GDM1 (cell line): Measurements from ENCODE around the gene CSF2.
"Not testable (repeated sequence)": the region's sequence is repeated elsewhere in the genome, so short reads cannot be mapped to it uniquely, and the experiment has no call there.

ENCODE experiments used
- DNase-seq: peaks from one replicate; lab custom pipeline; 2025; lab: John Stamatoyannopoulos, UW

Gene CSF2

GRCh38 chr5:132090107-132090506 is 16.5 kb downstream of the CSF2 start:
- DNase-seq: no peak

DNA sequence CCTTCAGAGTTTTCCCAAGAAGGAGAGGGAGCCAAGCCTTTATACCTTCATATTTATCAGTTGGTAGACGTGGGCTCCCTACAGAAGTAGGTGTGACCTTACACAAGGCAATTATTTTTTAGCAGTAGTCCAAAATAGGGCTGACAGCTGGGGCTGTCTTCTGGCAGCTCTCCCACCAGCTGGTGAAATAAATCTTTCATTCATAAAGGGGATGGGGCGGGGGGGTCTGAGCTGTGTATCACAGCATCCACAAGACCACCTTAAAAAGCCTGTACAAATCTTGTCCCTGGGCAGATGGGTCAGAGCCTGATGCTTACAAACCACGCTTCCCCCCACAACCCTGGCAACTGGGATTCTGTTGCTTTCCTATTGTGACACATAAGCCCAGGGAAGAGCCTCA is 19.7 kb downstream of the CSF2 start:
- no peak for DNase-seq

- DNase-seq: no peak
Measured at GRCh38 chr5:132094393-132095076, 20.9 kb downstream of the CSF2 start.

DNA sequence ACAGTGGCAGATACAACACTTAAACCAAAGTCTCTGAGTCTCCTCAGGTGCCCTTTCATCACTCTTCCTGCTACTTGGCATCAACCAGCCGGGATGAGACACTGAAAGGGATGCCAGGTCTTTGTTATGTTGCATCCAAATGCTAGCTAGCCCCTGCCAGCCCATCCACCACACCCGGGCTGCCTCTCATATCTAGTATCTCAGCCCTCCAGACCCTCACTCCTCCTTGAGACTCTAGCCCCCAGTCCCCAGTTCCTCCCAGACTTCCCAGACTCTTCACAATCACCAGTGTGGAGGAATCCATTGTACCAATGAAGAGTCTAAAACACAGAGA is 21.5 kb downstream of the CSF2 start:
- no peak for DNase-seq

DNA sequence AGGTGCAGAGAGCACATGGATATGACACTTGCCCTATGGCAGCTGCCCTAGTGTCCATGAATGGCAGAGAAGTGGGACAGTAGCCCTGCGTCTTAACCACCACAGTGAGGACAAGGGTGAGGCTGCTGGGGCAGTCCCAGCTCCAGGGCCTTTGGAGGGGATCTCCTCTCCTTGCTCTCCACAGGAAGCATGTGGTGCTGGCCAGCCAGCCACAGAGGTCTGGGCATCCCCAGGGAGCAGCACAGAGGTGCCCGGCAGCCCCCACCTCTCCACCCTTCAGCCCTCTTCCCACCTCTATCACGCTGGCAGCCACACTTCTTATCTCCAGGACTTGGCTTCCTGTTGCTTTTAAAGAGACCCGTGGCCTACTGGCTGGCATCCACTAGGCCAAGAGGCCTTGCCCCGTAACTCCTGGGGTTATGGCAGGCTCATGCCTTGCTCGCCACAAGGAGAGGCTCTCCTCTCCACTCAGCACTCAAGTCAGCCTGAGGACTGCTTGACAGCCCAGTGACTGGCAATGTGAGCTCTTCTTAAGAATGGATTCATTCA is 21.9 kb downstream of the CSF2 start:
- peak; percentile 38 for DNase-seq

GRCh38 chr5:132096904-132097303 is 23.3 kb downstream of the CSF2 start:
- DNase-seq: no peak

- peak; percentile 35 for DNase-seq
Measured at GRCh38 chr5:132098151-132098594, 24.6 kb downstream of the CSF2 start.

DNA sequence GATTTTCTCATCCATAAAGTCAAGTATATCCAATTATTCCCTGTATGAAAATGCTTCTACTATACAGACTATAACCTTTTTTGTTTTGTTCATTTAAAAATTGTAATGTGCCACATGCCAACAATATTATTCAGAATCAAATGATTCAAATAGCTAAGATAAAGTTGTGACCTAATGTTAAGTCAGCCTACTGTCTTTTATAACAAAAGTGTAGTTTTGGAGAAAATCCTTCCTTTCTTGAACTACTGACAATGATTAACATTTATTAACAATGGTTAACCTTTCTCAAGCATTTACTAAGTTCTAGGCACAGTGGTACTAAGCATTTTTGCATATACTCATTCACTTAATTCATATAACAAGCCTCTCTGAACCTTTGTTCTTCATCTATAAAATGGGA is 25.0 kb downstream of the CSF2 start:
- no peak for DNase-seq

DNA sequence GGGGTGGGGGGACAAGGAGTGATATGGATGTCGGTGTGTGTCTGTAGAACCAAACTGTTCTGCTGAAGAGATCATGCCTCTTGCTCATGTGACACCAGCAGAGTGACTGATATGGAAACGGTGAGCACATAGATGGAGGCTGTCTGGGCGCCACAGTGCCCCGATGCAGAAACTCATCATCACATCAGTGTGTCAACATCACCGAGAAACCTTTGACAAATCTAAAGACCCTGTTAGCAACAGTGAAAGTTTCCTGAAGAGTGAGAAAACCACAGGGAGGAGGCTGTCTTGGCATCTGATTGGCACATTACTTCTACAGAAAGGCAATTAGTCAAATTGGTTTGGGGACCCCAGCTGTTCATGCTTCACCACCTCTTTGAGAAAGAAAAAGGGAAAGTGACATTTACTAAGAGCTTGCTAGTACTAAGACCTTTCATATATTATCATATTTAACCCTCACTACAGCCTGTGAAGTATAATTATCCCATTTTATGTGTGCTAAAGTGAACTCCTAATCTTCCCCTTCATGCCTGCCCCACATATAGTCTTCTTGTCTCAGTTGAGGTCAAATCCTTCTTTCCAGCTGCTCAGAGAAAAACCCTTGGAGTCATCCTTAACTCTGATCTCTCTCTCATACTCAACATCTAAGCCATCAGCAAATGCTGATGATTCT is 25.6 kb downstream of the CSF2 start:
- DNase-seq: no peak

DNA sequence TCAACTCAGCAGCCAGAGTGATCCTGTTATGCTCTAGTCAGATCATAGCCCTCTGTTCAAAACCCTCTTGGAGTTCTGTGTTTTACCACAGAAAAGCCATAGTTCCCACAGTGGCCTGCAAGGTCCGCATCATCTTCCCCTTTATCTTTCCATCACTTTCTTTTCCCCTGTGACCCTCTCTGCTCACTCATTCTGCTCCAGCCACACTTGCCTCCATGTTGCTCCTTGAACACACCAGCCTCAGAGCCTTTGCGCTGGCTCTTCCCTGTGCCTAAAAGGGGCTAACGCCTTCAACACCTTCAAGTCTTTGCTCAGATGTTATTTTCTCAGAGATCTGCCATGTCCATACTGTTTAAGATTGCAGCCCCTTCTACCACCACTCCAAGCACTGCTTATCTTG is 26.3 kb downstream of the CSF2 start:
- no peak for DNase-seq

DNA sequence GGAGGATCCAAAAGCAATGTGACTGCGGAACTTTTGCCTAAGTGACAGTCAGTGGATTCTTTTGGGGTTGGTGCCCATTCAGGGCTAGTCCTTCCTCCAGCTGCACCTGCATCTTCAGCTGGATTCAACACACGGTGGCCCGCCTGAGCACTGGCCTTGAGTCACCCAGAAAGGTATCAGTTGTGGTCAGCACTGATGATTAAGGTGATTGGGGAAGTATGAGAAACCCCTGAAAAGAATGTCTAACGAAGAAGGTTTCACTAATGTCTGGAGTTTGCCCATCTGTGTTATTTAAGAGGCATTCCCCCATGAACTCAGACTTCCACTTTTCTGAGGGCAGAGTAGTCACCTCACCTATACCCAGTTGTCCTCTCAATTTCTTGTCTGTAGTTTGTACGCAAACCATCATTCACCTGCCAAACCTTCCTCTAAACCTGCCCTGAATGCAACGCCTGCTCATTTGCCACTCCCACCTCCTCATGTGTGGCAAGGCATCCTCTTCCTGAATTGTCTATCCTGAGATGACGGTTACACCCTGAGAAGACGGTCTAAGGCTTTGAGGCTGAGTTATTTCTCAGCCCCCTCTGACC is 27.2 kb downstream of the CSF2 start:
- DNase-seq: no peak

- no peak for DNase-seq
Measured at GRCh38 chr5:132101385-132101880, 27.8 kb downstream of the CSF2 start.

GRCh38 chr5:132102101-132102701 is 28.6 kb downstream of the CSF2 start:
- DNase-seq: no peak

DNA sequence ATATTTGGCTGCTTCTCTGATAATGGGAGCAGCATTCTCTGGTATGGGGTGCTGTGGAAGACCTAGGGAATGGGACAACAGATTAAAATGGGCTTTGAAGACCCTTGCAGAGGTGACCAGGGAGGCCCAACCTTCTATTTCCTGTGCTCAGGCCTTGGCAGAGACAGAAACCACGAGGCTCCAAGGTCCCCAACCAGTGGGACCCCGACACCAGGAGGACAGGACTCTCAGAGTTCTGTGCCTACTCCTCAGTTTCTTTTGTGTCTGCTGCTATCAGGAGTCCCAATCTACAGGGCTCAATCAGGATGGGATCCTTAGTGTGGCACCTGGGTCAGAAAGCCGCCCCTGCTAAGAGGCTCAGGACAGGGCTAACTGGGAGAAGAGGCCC is 29.3 kb downstream of the CSF2 start:
- no peak for DNase-seq

GRCh38 chr5:132103332-132103951 is 29.9 kb downstream of the CSF2 start:
- no peak for DNase-seq

GRCh38 chr5:132103969-132104391 is 30.4 kb downstream of the CSF2 start:
- no peak for DNase-seq

- no peak for DNase-seq
Measured at GRCh38 chr5:132104556-132104955, 31.0 kb downstream of the CSF2 start.

GRCh38 chr5:132105688-132106087 is 32.1 kb downstream of the CSF2 start:
- no peak for DNase-seq

DNA sequence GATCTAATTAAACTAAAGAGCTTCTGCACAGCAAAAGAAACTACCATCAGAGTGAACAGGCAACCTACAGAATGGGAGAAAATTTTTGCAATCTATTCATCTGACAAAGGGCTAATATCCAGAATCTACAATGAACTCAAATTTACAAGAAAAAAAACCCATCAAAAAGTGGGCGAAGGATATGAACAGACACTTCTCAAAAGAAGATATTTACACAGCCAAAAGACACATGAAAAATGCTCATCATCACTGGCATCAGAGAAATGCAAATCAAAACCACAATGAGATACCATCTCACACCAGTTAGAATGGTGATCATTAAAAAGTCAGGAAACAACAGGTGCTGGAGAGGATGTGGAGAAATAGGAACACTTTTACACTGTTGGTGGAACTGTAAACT is 34.9 kb downstream of the CSF2 start:
- DNase-seq: not testable (repeated sequence)

DNA sequence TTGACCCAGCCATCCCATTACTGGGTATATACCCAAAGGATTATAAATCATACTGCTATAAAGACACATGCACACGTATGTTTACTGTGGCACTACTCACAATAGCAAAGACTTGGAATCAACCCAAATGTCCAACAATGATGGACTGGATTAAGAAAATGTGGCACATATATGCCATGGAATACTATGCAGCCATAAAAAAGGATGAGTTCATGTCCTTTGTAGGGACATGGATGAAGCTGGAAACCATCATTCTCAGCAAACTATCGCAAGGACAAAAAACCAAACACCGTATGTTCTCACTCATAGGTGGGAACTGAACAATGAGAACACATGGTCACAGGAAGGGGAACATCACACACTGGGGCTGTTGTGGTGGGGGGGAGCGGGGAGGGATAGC is 35.4 kb downstream of the CSF2 start:
- DNase-seq: not testable (repeated sequence)

- DNase-seq: no peak
Measured at GRCh38 chr5:132109494-132110053, 36.0 kb downstream of the CSF2 start.

DNA sequence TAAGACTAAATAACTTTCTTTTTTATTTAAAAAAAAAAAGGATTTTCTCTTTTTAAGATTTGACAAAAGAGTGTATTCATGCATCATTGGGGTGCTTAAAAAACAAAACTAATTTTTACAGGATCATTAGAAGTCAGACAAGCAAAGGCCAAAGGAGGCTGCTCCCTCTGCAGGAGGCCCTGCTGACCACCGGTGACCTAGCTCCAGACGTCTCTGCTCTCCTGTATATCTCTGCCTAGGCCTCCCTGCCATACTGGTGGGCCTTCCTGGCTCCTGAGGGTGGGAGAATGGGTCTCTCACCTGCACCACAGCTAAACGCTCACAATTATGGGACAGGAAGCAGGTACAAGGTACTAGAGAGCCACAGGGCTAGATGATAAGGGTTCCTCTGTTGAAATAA is 36.6 kb downstream of the CSF2 start:
- no peak for DNase-seq
